ENCODE results near the gene PLPP6. TPM values are rescaled to one million over a fixed set of nuclear protein-coding genes. Genes with fewer than 3 reads are reported as not detected.
"Not testable (repeated sequence)": the region's sequence is repeated elsewhere in the genome, so short reads cannot be mapped to it uniquely, and the experiment has no call there.

Gene PLPP6
- total RNA-seq, result 9.2 TPM

DNA sequence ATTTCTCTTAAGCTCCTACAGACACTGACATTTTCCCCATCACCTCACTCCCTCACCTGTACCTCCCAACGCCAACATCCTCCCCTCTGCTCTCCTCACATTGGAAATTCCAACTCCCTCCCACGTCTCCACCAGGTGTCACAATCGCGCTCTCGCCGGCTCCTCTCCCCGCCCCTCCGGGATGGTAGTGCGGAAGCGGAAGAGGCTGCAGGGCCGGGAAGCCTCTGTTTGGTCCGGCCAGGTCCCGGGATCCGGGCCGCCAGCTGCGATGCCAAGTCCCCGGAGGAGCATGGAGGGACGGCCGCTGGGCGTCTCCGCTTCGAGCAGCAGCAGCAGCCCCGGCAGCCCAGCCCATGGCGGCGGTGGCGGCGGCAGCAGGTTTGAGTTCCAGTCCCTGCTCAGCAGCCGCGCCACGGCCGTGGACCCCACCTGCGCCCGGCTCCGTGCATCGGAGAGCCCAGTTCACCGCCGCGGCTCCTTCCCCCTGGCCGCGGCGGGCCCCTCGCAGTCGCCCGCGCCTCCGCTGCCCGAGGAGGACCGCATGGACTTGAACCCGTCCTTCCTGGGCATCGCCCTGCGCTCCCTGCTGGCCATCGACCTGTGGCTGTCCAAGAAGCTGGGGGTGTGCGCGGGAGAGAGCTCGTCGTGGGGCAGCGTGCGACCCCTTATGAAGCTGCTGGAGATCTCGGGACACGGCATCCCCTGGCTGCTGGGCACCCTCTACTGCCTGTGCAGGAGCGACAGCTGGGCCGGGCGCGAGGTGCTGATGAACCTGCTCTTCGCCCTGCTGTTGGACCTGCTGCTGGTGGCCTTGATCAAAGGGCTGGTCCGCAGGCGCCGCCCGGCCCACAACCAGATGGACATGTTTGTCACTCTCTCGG, at the start of gene PLPP6:
Gene PLPP6, plus strand, starts transcription at position 187 of the 881 bp plus-strand sequence. Its CDS starts 82 bp downstream, at position 269.
- peak; percentile 86 for DNase-seq (ENCODE audit: low spot score)

DNA sequence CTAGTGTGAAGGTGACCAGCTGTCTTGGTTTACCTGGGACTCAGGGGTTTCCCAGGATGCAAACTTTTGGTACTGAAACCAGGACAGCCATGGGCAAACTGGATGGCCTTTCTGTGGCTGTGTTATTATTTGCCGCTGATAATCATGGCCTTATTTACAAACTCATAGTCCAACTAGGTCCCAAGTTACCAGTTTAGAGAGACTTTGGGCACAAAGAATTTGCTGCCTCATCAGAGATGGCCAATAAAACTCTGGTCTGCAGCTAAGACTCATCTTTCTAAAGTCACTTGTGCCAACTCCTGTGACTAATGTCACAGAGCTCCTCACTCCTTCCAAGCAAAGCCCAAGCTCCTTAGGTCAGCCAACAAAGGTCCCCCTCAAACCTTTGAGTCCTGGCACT, 47.5 kb upstream of the PLPP6 start:
- no peak for DNase-seq (ENCODE audit: low spot score)

GRCh38 chr9:4615251-4615650, 46.8 kb upstream of the PLPP6 start:
- DNase-seq (ENCODE audit: low spot score), result no peak

- no peak for DNase-seq (ENCODE audit: low spot score)
Measured at GRCh38 chr9:4615778-4616177, 46.3 kb upstream of the PLPP6 start.

DNA sequence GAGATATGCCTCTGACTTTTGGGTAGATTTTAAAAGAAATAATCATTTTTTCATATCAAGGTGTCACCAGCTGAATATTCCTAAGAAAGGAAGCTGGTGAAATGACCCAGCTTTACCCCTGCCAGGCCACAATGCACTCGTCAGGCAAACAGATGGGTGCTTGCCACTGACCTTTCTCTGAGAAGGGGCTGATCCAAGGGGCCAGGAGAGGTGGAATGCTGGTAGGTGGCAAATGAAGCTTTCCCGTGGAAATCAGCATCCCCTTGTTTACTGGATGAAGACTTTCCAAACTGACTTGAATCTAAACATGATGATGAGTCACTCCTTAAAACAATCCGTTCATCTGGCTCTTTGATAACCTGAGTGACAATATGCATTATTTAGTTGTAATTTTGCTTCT, 44.3 kb upstream of the PLPP6 start:
- no peak for DNase-seq (ENCODE audit: low spot score)

DNA sequence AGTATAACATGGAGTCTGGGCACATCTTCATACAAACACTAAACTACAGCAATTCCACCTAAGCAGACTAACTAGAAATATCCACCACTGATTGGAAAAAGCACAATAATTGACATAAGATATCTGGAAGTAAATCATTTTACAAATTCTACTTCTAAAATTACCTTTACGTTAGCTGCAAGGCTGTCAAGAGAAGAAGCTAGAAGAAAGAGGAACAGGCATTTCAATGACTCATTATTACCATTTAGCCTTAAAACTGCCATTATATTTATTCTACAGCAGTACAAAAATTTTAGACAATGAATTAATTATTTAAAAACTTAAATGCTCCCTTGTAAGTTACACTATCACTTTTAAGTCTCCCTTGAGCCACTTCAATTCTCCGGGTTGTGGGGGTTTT, 43.4 kb upstream of the PLPP6 start:
- no peak for DNase-seq (ENCODE audit: low spot score)

DNA sequence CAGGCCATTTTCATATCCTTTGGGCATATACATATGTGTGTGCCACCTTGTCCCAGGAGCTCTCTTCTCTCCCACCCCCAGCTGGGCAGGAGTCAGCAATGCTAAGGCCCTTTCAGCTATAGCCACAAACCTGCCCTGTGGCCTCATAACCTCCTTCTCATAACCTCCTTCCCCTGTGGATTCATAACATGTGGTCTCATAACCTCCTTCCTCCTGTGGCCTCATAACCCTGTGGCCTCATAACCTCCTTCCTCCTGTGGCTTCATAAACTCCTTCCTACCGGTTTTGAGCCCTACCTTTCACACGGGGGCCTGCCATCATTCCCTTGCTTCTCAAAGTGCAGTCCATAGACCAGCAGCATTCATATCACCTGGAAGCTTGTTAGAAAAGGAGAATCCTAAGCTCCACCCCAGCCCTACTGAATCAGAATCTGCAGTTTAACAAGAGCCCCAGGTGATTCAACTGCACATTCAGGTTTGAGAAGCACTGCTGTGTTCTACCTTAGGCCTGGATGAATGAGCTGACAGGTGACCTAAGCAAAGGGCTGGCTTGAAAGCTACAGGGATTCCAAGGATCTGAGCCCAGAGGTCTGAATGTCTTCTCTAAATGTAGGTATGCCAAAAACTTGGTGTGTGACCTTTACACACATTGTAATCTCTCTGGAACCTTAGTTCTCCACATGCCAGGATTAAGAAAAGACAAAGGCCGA, 41.9 kb upstream of the PLPP6 start:
- DNase-seq (ENCODE audit: low spot score), result no peak

GRCh38 chr9:4620881-4621555, 41.1 kb upstream of the PLPP6 start:
- DNase-seq (ENCODE audit: low spot score), result no peak

DNA sequence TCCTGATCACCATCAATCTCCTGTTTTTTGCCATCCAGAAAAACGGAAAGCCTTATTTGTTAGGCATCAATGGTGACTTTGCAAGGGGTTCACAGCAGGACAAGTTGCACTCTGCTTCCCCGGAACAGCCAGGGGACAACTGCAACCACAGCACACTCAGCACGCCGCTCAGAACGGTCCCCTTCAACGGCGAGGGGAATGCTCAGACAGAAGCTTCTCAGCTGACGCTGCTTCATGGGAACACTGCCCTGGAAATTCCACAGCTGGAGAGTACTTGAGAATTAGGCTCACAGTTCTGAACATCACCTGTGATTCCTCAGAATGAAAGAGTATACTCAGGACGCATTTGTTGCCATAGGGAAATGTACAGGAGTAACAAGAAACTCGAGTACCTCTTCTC, 40.1 kb upstream of the PLPP6 start:
- DNase-seq (ENCODE audit: low spot score), result no peak

DNA sequence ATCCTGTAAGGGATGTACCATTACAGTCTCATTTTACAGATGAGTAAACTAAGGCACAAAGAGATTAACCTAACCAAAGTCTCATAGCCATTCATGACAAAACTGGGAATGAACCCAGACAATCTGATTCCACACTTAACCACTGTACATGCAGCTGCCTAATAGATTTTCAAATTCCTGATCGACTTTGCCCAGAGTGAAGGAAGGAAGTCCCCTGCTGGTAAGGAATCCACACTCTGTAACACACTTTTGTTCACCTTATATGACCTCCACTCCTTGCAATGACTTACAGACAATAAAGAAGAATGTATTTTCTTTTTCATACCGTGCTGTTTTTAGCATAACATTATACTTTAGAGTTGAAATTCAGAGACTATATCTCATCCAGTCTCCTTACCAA, 31.3 kb upstream of the PLPP6 start:
- no peak for DNase-seq (ENCODE audit: low spot score)

GRCh38 chr9:4638968-4639367, 23.1 kb upstream of the PLPP6 start:
- no peak for DNase-seq (ENCODE audit: low spot score)

- DNase-seq (ENCODE audit: low spot score), result no peak
Measured at GRCh38 chr9:4639420-4639819, 22.7 kb upstream of the PLPP6 start.

DNA sequence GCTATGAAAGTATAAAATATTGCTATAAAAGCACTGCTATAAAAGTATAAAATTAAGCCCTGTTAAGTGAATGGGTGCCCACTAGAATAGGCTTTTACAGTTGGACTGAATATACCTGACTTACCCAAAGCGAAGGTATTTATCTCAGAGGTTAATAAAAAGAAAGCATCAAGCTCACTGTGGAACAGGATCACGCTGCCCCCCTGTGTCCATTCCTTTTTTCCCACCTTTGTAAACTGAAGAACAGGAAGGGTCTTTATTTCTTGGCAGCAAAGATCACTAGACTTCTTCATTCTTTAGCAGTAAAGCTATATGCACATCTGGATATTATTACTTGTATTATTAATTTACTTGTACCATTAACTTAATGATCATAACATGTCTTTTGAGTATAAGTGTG, 22.1 kb upstream of the PLPP6 start:
- DNase-seq (ENCODE audit: low spot score), result no peak

DNA sequence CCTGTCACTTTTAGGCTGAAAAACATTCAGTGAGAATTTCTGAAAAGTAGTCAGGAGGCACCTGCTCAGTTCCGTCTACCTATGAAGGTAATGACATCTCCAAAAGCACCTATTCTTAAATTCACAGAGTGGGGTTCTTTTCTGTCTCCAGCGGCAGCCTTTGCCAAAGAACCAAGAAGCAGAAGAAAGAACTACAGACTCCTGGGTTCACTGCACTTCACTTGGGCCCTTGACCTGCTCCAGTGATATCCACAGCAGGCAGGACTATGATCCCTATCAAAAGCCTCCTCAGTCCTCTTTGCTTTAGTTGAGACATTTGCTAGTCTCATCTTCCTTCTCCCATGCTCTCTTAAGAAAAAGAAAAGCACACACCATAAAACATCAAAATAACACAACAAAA, 19.7 kb upstream of the PLPP6 start:
- DNase-seq (ENCODE audit: low spot score), result no peak

GRCh38 chr9:4654084-4654483, 8.0 kb upstream of the PLPP6 start:
- DNase-seq (ENCODE audit: low spot score), result no peak

DNA sequence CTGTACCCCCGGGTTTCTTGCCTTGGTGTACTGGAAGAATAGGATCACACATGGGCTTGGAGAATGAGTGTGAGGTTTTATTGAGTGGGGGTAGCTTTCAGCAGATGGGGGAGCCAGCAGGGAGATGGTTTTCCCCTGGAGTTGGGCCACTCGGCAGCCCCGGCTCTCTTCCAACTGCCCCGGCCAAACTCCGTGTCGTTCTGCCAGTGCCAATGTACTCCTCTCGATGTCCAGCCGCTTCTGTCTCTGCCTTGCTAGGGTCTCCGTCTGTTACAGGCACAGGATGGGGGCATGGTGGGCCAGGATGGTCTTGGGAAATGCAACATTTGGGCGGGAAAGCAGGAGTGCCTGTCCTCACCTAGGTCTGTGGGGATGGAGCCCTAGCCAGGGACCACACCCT, 7.6 kb upstream of the PLPP6 start:
- DNase-seq (ENCODE audit: low spot score), result no peak

DNA sequence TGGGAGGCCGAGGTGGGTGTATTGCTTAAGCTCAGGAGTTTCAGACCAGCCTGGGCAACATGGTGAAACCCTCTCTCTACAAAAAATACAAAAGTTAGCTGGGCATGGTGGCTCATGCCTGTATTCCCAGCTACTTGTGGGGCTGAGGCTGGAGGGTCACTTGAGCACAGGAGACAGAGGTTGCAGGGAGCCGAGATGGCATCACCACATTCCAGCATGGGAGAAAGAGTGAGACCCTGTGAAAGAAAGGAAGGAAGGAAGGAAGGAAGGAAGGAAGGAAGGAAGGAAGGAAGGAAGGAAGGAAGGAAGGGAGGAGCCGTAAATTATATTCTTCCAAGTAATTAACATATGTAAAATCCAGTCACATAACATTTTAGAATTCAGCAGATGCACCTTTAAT, 5.9 kb upstream of the PLPP6 start:
- DNase-seq (ENCODE audit: low spot score), result not testable (repeated sequence)

- DNase-seq (ENCODE audit: low spot score), result no peak
Measured at GRCh38 chr9:4656621-4657020, 5.5 kb upstream of the PLPP6 start.

GRCh38 chr9:4657426-4658159, 4.5 kb upstream of the PLPP6 start:
- DNase-seq (ENCODE audit: low spot score), result no peak

GRCh38 chr9:4660665-4661064, 1.4 kb upstream of the PLPP6 start:
- not testable (repeated sequence) for DNase-seq (ENCODE audit: low spot score)

DNA sequence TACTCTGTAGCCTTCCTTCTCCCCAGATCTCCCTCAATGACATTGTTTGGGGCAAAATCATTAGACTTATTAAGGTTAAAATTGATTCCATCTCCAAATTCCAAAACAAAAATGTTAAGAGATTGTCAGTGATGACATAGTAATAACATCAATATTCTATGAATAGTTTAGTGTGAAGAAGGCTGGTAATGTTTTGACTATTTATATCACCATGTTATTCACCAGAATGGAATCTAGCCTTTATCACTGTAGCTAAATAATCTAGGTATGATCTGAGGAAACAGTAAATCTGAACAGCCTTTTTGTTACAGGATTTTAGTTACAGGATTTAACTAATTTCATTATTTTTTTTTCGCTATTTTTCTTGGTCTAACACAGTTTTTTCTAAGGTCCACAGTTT, 929 bp upstream of the PLPP6 start:
- no peak for DNase-seq (ENCODE audit: low spot score)

GRCh38 chr9:4661611-4662010, 483 bp upstream of the PLPP6 start:
- no peak for DNase-seq (ENCODE audit: low spot score)

Data from mucosa of gallbladder (tissue), 1 donor.